HEK293T (cell line): ENCODE measurements around the gene RNF181.

ENCODE experiments used
- CTCF ChIA-PET: fragments of 350-600 bp; formaldehyde crosslinking; extraction: SDS; loops from one replicate; lab custom pipeline; 2021; ENCODE audit warnings: antibody characterized with exemption, inconsistent platforms; lab: Yijun Ruan, JAX
- POLR2A ChIA-PET: fragments of 350-600 bp; formaldehyde crosslinking; extraction: SDS; loops from one replicate; lab custom pipeline; 2020; ENCODE audit warnings: antibody characterized with exemption, inconsistent platforms; lab: Yijun Ruan, JAX
- DNase-seq: peaks from one replicate; pipeline ENCODE4 v3.0.0; 2012; ENCODE audit warnings: mixed read lengths; ENCODE audit errors: extremely low spot score
- ARNT ChIP-seq: fragments of 450-650 bp; IDR thresholded peaks from 2 replicates; pipeline ENCODE4 v1.6.1; 2017; ENCODE audit warnings: mild to moderate bottlenecking
- BHLHE40 ChIP-seq: fragments of 450-650 bp; IDR thresholded peaks from 2 replicates; pipeline ENCODE4 v1.6.1; 2016; ENCODE audit warnings: mild to moderate bottlenecking, moderate library complexity, borderline replicate concordance
- CTBP1 ChIP-seq: fragments of 450-650 bp; IDR thresholded peaks from 2 replicates; pipeline ENCODE4 v1.6.1; 2016; ENCODE audit warnings: borderline replicate concordance
- ELF4 ChIP-seq: fragments of 450-650 bp; IDR thresholded peaks from 2 replicates; pipeline ENCODE4 v1.6.1; 2017; ENCODE audit warnings: antibody characterized with exemption
- FOXA1 ChIP-seq: fragments of 450-650 bp; IDR thresholded peaks from 2 replicates; pipeline ENCODE4 v1.6.1; 2016; ENCODE audit warnings: mild to moderate bottlenecking
- HDGF ChIP-seq: fragments of 450-650 bp; IDR thresholded peaks from 2 replicates; pipeline ENCODE4 v1.6.1; 2017; ENCODE audit warnings: antibody characterized with exemption, borderline replicate concordance
- NFRKB ChIP-seq: fragments of 450-650 bp; IDR thresholded peaks from 2 replicates; pipeline ENCODE4 v1.6.1; 2016; ENCODE audit warnings: mild to moderate bottlenecking, moderate library complexity
- SP1 ChIP-seq: fragments of 450-650 bp; IDR thresholded peaks from 2 replicates; pipeline ENCODE4 v1.6.1; 2017
- SUZ12 ChIP-seq: fragments of 450-650 bp; IDR thresholded peaks from 2 replicates; pipeline ENCODE4 v1.6.1; 2016; ENCODE audit warnings: mild to moderate bottlenecking
- TF ChIP-seq, protein P1 (sequence below): fragments of 450-650 bp; IDR thresholded peaks from 2 replicates; pipeline ENCODE4 v1.6.1; 2016

The RNF181 gene

DNA sequence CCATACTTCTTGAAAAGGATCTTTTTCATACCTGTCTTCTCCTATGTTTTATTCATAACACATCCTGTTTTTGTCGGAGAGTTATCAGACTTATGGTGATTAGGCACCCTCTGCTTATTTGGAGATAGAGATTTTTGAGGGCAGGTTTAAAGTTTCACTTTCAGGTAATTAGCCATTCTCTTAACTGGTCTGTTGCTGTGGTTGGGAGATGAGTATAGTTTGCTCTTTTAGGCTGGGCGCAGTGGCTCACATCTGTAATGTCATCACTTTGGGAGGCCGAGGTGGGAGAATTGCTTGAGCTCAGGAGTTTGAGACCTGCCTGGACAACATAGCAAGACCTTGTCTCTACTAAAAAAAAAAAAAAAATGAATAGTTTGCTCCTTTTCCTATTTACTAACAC lies 47.2 kb downstream of the RNF181 start:
- TF ChIP-seq BHLHE40 (no peak), FOXA1 (no peak), ARNT (no peak), ELF4 (no peak), NFRKB (no peak), HDGF (no peak)
- TF ChIP-seq, protein P1, sequence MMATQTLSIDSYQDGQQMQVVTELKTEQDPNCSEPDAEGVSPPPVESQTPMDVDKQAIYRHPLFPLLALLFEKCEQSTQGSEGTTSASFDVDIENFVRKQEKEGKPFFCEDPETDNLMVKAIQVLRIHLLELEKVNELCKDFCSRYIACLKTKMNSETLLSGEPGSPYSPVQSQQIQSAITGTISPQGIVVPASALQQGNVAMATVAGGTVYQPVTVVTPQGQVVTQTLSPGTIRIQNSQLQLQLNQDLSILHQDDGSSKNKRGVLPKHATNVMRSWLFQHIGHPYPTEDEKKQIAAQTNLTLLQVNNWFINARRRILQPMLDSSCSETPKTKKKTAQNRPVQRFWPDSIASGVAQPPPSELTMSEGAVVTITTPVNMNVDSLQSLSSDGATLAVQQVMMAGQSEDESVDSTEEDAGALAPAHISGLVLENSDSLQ = no peak
- ChIA-PET POLR2A (no interaction called here), CTCF (no interaction called here)
- DNase-seq = no peak

DNA sequence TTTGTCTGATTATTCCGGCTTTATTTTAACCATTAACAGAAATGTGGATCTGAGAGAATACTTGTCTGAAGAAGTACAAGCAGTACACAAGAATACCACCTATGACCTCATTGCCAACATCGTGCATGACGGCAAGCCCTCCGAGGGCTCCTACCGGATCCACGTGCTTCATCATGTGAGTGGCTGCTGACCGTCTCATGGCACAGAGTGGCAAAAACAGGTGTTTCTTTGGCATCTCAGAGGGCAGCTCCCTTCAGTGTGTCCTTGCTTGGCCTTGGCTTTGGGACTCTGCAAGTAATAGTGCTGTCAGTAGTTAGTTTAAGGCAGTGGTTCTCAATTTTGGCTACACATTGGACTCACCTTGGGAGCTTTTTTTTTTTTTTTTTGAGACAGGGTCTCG lies 49.4 kb downstream of the RNF181 start:
- TF ChIP-seq SP1 (no peak), HDGF (no peak), SUZ12 (no peak)
- POLR2A ChIA-PET = no interaction called here
- DNase-seq = no peak
- CTCF ChIA-PET = interaction anchor here (0.5 to 5.6 kb wide), 2 partner anchors 8 to 175 kb away, joined by 4 to 40 read pairs; no protein-coding TSS in a partner anchor

DNA sequence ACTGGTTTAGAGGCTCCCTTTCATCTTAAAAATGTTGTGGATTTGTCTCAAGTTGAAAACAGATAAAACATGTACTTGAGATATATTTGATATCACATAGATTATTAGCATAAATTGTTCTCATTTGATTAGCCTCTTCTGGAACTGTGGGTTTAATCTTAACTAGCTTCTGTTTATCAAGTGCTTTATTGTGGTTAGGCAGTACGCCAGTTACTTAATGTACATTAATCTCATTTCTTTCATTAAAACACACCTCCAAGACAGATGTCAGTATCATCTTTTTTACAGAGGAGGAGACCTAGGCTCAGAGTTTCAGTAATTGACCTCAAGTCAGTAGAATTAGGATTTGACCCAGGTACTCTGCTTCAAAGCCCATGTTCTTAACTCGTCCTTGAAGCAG lies 50.6 kb downstream of the RNF181 start:
- CTCF ChIA-PET = interaction anchor here (5.6 kb wide), 1 partner anchor 10 kb away, joined by 40 read pairs; no protein-coding TSS in a partner anchor
- TF ChIP-seq FOXA1 (no peak), CTBP1 (no peak), NFRKB (no peak), BHLHE40 (no peak)
- TF ChIP-seq, protein P1 = no peak
- POLR2A ChIA-PET = no interaction called here
- DNase-seq = no peak
